Naive thymus-derived CD8-positive, alpha-beta T cell (primary cell): ENCODE measurements around the gene CATSPER1. TPM values are rescaled to one million over a fixed set of nuclear protein-coding genes. Genes with fewer than 3 reads are reported as not detected.
A peak's percentile ranks its signal among the peaks of the same experiment; 100 is the strongest.

Source experiments
- ATAC-seq, 2 donors: fragments of 150-1000 bp; cut with Tn5 transposase in 1 of 2; sonication (Bioruptor Pico), chemical (Tn5 transposase) in 1 of 2; 1 replicate in 1 of 2; 2 replicates in 1 of 2; pipeline ENCODE4 v1.10.0; 2021; ENCODE audit warnings: mild to moderate bottlenecking in 2 of 2, moderate library complexity in 2 of 2
- POLR2A ChIA-PET: fragments of 350-600 bp; sonication (Branson Sonifier 250); formaldehyde crosslinking; loops from one replicate; lab custom pipeline; 2021; ENCODE audit warnings: antibody characterized with exemption; lab: Charles Lee
- DNase-seq, 10 donors: peaks; one replicate each; pipeline versions ENCODE4 v3.0.0 to v3.0.0-alpha.2; 2020 to 2022
- H3K27ac Mint-ChIP-seq, 10 donors: one replicate each; pipeline ENCODE4 v1.8.0; 2020 to 2022; ENCODE audit warnings: mild to moderate bottlenecking in 10 of 10, mixed read lengths in 10 of 10, moderate library complexity in 4 of 10, inconsistent platforms in 1 of 10
- H3K27me3 Mint-ChIP-seq, 5 donors: one replicate each; pipeline ENCODE4 v1.8.0; 2021 to 2022; ENCODE audit warnings: mixed read lengths in 5 of 5
- H3K36me3 Mint-ChIP-seq, 3 donors: one replicate each; pipeline ENCODE4 v1.8.0; 2020 to 2022; ENCODE audit warnings: mixed read lengths in 3 of 3, mild to moderate bottlenecking in 2 of 3, inconsistent platforms in 1 of 3
- H3K4me1 Mint-ChIP-seq, 4 donors: one replicate each; pipeline ENCODE4 v1.8.0; 2021 to 2022; ENCODE audit warnings: mixed read lengths in 4 of 4
- H3K4me3 Mint-ChIP-seq, 10 donors: one replicate each; pipeline ENCODE4 v1.8.0; 2020 to 2022; ENCODE audit warnings: mild to moderate bottlenecking in 10 of 10, mixed read lengths in 10 of 10, moderate library complexity in 6 of 10, inconsistent platforms in 1 of 10
- H3K9me3 Mint-ChIP-seq, 9 donors: one replicate each; pipeline ENCODE4 v1.8.0; 2020 to 2022; ENCODE audit warnings: mixed read lengths in 9 of 9, mild to moderate bottlenecking in 3 of 9, inconsistent platforms in 1 of 9, moderate library complexity in 1 of 9
- polyA plus RNA-seq, 3 donors: library from polyadenylated mRNA; unstranded; fragments of 300-500 nt; fragmentation: Illumina TruSeq; gene quantifications; one replicate each; pipeline ENCODE4 v1.2.3, GENCODE V29; 2021
- total RNA-seq, 8 experiments: library from RNA in 2 of 8; stranded (reverse) in 2 of 8; gene quantifications; one replicate each; pipeline ENCODE4 v1.2.3 and lab custom pipeline; 2021 to 2026

Gene CATSPER1
- total and polyA plus RNA-seq, 5 experiments from 2014 or later: 0.11 TPM; not detected in 4

DNA sequence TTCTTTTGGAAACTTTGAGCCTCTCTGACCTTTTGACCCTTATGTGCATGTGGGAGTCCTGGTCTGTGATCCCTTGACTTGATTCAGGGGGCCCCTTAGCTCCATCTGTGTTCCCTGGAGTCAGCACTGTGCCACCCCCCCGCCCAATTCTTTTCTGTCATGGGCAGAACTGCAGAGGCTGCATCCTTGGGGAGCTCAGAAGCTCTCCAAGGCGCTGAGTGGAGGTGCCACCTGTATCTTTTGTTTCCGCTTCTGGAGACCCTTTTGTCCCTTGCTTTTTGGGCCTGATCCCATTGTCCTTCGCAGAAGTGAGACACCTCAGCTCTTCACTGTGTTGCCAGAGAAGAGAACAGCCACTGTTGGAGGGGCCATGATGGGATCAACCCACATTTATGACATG lies 41.4 kb upstream of the CATSPER1 start:
- peak overlapping the region; percentile 8 to 99 (median 94) for H3K27ac Mint-ChIP-seq
- POLR2A ChIA-PET: interaction anchor here (1.1 to 7.4 kb wide), 8 partner anchors 10 to 160 kb away, joined by 3 to 146 read pairs (median 18); partner anchors contain the start of gene SF3B2
- H3K4me3 Mint-ChIP-seq: no peak overlapping the region
- peaks cover 35 to 61% (median 55%) of the 10 kb centered on the region in 4 donors for H3K4me1 Mint-ChIP-seq
- peaks cover 21 to 68% (median 27%) of the 10 kb centered on the region in 3 donors for H3K36me3 Mint-ChIP-seq
- H3K9me3 Mint-ChIP-seq: peaks cover 0 to 3% (median 0%) of the 10 kb centered on the region in 9 donors
- DNase-seq: no peak
- no peak for ATAC-seq
- no peaks in the 10 kb centered on the region for H3K27me3 Mint-ChIP-seq

DNA sequence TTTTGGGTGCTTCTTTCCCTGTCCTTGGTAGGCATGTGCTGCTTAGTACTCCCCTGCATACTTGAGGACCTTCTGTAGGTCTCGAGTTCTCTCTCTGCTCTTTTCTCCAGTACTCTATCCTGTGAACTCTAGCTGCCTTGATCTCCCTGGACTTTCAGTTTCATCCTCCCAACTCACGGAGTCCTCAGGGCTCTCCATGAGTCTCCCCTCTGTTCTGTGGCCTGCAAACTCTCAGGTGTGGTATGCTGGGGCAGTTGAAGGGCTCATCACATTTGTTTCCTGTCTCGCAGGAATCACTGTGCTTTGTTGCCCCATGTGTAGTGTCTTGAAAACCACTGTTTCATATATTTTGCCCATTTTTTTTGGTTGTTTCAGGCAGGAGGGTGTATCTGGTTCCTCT lies 40.5 kb upstream of the CATSPER1 start:
- Mint-ChIP-seq H3K9me3 (peaks cover 0 to 3% (median 0%) of the 10 kb centered on the region in 9 donors), H3K27me3 (no peaks in the 10 kb centered on the region), H3K4me1 (peaks cover 29 to 54% (median 48%) of the 10 kb centered on the region in 4 donors), H3K36me3 (peaks cover 21 to 68% (median 28%) of the 10 kb centered on the region in 3 donors), H3K4me3 (no peak overlapping the region), H3K27ac (peak overlapping the region in 9 of 10 donors; percentile 30 to 99 (median 76))
- DNase-seq (no peak), ATAC-seq (no peak)
- POLR2A ChIA-PET: interaction anchor here (2.3 to 7.3 kb wide), 3 partner anchors 15 to 66 kb away, joined by 9 to 146 read pairs (median 42); no protein-coding TSS in a partner anchor

DNA sequence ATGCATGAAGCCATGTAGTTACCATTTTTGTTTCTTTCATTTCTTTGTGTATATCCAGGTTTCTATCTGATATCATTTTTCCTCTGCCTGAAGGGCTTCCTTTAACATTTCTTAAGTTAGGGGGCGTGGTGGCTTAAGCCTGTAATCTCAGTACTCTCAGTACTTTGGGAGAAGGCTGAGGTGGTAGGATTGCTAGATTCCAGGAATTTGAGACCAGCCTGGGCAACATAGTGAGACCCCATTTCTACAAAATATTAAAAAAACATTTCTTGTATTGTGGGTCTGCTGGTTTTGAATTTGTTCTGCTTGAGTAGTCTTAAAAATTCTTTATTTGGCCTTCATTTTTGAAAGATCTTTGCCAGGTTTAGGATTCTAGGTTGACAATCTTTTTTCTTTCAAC lies 38.3 kb upstream of the CATSPER1 start:
- Mint-ChIP-seq H3K4me1 (peaks cover 27 to 57% (median 50%) of the 10 kb centered on the region in 4 donors), H3K9me3 (peaks cover 0 to 3% (median 0%) of the 10 kb centered on the region in 9 donors), H3K36me3 (peaks cover 24 to 89% (median 34%) of the 10 kb centered on the region in 3 donors), H3K27ac (peak overlapping the region in 5 of 10 donors; percentile 15 to 73 (median 52)), H3K27me3 (no peaks in the 10 kb centered on the region), H3K4me3 (no peak overlapping the region)
- POLR2A ChIA-PET: interaction anchor here (1.2 to 2.4 kb wide), 2 partner anchors 12 to 20 kb away, joined by 4 to 7 read pairs; partner anchors contain the start of gene SF3B2
- DNase-seq (no peak), ATAC-seq (no peak)

DNA sequence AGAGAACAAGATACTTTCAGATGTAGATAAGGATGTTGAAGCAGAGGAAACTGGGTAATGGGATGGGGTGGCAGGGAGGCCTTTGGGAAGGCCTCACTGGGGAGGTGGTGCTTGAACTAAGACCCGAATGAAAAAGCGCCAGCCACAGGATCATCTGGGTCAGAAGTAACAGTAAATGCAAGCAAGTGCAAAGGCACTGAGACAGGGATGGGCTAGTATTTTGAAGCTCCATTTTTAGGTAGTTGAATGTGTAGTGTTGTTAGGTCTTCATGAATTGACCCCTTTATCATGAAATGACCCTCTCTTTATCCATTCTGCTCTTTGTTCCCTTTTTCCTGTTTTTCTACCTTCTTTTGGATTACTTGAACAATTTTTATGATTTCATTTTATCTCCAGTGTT lies 37.6 kb upstream of the CATSPER1 start:
- peaks cover 23 to 53% (median 44%) of the 10 kb centered on the region in 4 donors for H3K4me1 Mint-ChIP-seq
- H3K36me3 Mint-ChIP-seq: peaks cover 24 to 96% (median 36%) of the 10 kb centered on the region in 3 donors
- DNase-seq: no peak
- H3K4me3 Mint-ChIP-seq: no peak overlapping the region
- no peaks in the 10 kb centered on the region for H3K27me3 Mint-ChIP-seq
- ATAC-seq: no peak
- POLR2A ChIA-PET: interaction anchor here (1.2 to 2.4 kb wide), 2 partner anchors 12 to 19 kb away, joined by 4 to 7 read pairs; partner anchors contain the start of gene SF3B2
- H3K9me3 Mint-ChIP-seq: peaks cover 0 to 3% (median 0%) of the 10 kb centered on the region in 9 donors
- H3K27ac Mint-ChIP-seq: peak overlapping the region in 8 of 10 donors; percentile 2 to 83 (median 40)

DNA sequence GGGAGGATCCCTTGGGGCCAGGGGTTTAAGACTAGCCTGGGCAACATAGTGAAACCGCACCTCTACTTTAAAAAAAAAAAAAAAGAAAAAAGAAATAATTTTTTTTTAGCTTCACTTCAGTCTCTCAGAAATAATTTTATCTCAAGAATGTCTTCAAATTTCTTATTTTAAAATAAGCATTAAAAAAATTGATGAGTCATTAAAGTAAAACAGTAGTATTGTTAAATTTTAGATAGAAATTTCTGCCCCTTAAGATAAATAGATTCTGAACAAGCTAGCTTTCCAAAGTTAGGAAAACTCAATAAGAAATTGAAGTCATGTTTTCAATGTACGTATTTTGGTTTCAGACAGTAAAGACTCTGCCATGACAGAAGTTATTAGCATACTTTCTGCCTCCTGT lies 36.1 kb upstream of the CATSPER1 start:
- Mint-ChIP-seq H3K9me3 (peaks cover 0 to 3% (median 0%) of the 10 kb centered on the region in 9 donors), H3K4me3 (no peak overlapping the region), H3K27ac (peak overlapping the region in 1 of 10 donors; percentile 63), H3K27me3 (no peaks in the 10 kb centered on the region), H3K4me1 (peaks cover 19 to 44% (median 32%) of the 10 kb centered on the region in 4 donors), H3K36me3 (peaks cover 24 to 95% (median 42%) of the 10 kb centered on the region in 3 donors)
- POLR2A ChIA-PET: no interaction called here
- DNase-seq (no peak), ATAC-seq (no peak)

DNA sequence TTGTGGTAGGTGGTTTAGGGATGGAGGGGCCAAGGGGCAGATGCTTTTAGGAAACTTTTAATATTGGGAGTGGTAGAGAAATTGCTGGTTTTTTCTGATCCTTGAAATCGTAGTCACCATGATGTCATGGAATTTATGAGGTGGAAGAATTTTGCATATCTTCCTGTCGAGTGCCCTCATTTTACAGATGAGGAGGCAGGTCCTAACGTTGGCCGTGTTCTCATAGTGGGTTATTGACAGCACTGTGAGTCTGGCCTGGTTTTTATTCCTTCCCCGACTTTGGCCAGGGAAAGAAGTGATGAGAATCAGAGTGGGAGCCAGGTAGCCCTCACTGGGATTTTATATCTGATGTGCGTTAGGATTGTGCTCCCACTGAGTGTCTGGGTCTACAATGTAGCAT lies 35.0 kb upstream of the CATSPER1 start:
- Mint-ChIP-seq H3K9me3 (peaks cover 0 to 3% (median 0%) of the 10 kb centered on the region in 9 donors), H3K27ac (peak overlapping the region in 9 of 10 donors; percentile 4 to 63 (median 15)), H3K4me3 (no peak overlapping the region), H3K27me3 (no peaks in the 10 kb centered on the region), H3K4me1 (peaks cover 13 to 35% (median 23%) of the 10 kb centered on the region in 4 donors), H3K36me3 (peaks cover 24 to 95% (median 46%) of the 10 kb centered on the region in 3 donors)
- ATAC-seq (no peak), DNase-seq (no peak)
- POLR2A ChIA-PET: interaction anchor here (1.3 kb wide), 1 partner anchor 9 kb away, joined by 3 read pairs; the partner anchor contains the start of gene SF3B2

DNA sequence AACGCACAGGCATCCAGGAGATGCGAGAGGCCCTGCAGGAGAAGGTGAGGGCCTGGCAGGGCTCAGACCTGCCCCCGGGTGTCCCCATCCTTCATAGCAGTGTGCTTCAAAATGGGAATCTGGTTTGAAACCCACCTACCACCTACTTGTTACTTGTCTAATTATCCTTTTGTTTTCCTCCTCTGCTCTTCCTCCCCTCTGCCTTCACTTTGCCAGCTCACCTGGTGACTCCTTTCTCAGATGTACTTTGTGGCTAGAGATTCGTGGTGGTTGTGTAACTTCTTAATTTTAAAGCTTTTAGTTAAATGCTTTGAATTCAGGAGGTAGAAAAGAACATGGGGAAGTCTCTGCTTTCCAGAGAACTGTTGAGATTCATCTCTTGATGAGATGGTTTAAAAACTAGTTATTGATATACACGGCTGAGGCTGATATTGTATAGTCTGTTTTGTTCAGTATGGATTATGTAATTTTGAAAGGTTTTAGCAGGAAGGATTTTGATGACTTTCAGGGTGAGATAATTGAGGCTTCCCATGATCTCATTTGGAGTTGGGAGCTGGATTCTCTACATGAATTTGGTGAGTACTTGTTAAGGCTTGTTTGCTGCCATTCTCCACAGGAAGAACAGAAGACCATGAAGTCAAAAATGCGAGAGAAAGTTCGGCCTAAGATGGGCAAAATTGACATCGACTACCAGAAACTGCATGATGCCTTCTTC lies 33.8 kb upstream of the CATSPER1 start:
- peaks cover 19 to 96% (median 46%) of the 10 kb centered on the region in 3 donors for H3K36me3 Mint-ChIP-seq
- peaks cover 0 to 3% (median 0%) of the 10 kb centered on the region in 9 donors for H3K9me3 Mint-ChIP-seq
- H3K27ac Mint-ChIP-seq: peak overlapping the region in 4 of 10 donors; percentile 20 to 81 (median 42)
- H3K4me3 Mint-ChIP-seq: no peak overlapping the region
- H3K4me1 Mint-ChIP-seq: peaks cover 9 to 37% (median 23%) of the 10 kb centered on the region in 4 donors
- POLR2A ChIA-PET: interaction anchor here (1.3 kb wide), 1 partner anchor 8 kb away, joined by 3 read pairs; the partner anchor contains the start of gene SF3B2
- DNase-seq: no peak
- ATAC-seq: no peak
- H3K27me3 Mint-ChIP-seq: no peaks in the 10 kb centered on the region

DNA sequence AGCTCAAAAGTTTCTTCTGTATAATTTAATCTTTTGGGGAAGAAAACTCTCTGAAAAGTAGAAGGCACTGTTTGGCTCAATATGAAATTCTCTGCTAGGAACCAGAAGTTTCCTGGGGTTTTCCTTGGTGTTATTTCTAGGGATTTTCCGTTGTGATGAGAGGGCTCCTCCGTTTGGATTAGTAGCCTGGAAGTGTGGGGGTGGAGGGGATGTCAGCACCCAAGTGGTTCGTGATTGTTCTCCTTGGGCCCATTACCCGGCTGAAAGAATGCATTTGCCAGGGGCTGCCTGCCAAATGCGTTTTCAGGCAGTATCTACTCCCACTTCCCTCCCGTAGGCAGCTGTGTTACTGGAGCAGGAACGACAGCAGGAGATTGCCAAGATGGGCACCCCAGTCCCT lies 30.2 kb upstream of the CATSPER1 start:
- H3K4me3 Mint-ChIP-seq: no peak overlapping the region
- H3K4me1 Mint-ChIP-seq: peaks cover 21 to 47% (median 29%) of the 10 kb centered on the region in 4 donors
- DNase-seq (no peak), ATAC-seq (no peak)
- H3K9me3 Mint-ChIP-seq: no peaks in the 10 kb centered on the region
- H3K27me3 Mint-ChIP-seq: no peaks in the 10 kb centered on the region
- H3K27ac Mint-ChIP-seq: peak overlapping the region in 1 of 10 donors; percentile 51
- POLR2A ChIA-PET: interaction anchor here (0.7 to 2.1 kb wide), 2 partner anchors 12 to 27 kb away, joined by 6 to 10 read pairs; no protein-coding TSS in a partner anchor
- peaks cover 14 to 82% (median 21%) of the 10 kb centered on the region in 3 donors for H3K36me3 Mint-ChIP-seq

DNA sequence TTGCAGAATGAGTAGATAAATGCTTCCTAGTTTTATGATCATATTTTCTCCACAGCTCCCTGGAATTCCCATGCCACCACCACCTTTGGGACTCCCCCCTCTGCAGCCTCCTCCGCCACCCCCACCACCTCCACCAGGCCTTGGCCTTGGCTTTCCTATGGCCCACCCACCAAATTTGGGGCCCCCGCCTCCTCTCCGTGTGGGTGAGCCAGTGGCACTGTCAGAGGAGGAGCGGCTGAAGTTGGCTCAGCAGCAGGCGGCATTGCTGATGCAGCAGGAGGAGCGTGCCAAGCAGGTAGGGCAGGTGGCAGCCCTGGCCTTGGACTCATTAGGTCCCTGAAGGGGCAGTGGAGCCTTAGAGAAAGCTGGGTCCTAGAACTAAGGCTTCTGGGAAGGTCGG lies 28.7 kb upstream of the CATSPER1 start:
- peaks cover 21 to 44% (median 33%) of the 10 kb centered on the region in 4 donors for H3K4me1 Mint-ChIP-seq
- DNase-seq (no peak), ATAC-seq (no peak)
- POLR2A ChIA-PET: interaction anchor here (0.6 kb wide), 1 partner anchor 486 kb away, joined by 4 read pairs; no protein-coding TSS in a partner anchor
- H3K9me3 Mint-ChIP-seq: no peaks in the 10 kb centered on the region
- H3K27ac Mint-ChIP-seq: peak overlapping the region in 5 of 10 donors; percentile 8 to 62 (median 37)
- H3K36me3 Mint-ChIP-seq: peaks cover 4 to 68% (median 16%) of the 10 kb centered on the region in 3 donors
- H3K27me3 Mint-ChIP-seq: no peaks in the 10 kb centered on the region
- peak overlapping the region in 3 of 10 donors; percentile 7 to 48 (median 10) for H3K4me3 Mint-ChIP-seq

DNA sequence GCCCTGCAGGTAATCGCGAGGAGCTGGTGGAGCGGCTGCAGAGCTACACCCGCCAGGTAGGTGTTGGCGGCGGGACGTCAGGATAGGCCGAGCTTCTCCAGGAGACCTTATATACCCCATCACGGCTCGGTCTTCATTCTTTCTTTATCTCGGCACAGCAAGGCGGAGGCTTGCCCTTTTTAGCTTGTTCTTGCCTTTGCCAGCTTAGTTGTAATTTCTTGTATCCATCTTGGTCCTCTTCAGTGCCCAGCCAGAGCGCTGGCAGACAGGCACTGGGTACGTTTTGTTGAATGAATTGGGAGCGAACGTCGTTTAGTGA lies 26.3 kb upstream of the CATSPER1 start:
- H3K4me3 Mint-ChIP-seq: peak overlapping the region; percentile 98 to 100 (median 99)
- peaks cover 19 to 44% (median 37%) of the 10 kb centered on the region in 4 donors for H3K4me1 Mint-ChIP-seq
- POLR2A ChIA-PET: interaction anchor here (0.7 to 2.9 kb wide), 17 partner anchors 8 to 476 kb away, joined by 3 to 26 read pairs (median 4); partner anchors contain the start of genes BANF1, CST6, EHBP1L1 and EIF1AD
- peaks cover 3 to 45% (median 6%) of the 10 kb centered on the region in 3 donors for H3K36me3 Mint-ChIP-seq
- peaks cover 0 to 5% (median 0%) of the 10 kb centered on the region in 5 donors for H3K27me3 Mint-ChIP-seq
- peak overlapping the region; percentile 95 to 99 (median 98) for H3K27ac Mint-ChIP-seq
- no peaks in the 10 kb centered on the region for H3K9me3 Mint-ChIP-seq
- DNase-seq (no peak), ATAC-seq (peak in 1 of 2 donors; percentile 0)

DNA sequence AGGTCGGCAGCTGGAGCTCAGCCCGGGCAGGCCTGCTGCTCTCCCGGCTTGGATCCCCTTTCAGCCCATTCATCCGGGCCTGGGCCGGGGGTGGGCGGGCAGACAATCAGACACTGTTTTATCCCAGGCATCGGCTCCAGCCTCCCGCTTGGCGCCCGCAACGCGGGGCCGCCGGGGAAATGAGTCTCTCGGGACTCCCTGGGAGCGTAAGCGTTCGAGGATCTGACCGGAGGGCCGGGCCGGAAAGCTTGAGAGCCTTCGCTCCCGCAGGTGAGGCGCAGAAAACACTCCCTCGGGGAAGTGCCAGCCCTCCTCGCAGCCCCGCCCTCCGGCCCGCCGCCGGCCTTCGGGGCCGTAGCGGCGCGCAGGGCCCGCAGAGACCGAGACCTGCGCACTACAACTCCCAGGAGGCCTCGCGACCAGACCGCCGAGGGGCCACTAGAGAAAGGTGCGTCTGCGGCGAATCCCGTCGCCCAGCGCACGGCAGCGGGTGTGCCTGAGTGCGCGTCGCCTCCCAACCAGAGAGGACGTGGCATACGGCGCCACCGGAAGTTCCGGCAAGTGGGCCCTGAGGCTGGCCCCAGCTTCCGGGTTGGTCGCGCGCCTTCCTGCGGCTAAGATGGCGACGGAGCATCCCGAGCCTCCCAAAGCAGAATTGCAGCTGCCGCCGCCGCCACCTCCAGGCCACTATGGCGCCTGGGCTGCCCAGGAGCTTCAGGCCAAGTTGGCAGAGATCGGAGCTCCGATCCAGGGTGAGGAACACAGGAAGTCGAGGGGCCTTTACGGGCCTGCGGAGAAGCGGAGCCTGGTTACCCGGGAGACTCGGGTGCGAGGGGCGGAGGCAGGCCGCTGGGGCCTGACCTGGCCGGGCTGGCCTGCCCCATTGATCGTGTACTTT lies 25.7 kb upstream of the CATSPER1 start, which contains the start of gene SF3B2:
Gene SF3B2, plus strand, starts transcription at position 599 of the 898 bp plus-strand sequence. Its CDS starts 21 bp downstream, at position 620.
- Mint-ChIP-seq H3K4me3 (peak within 1 kb of the TSS; percentile 98 to 100 (median 99)), H3K27me3 (peaks cover 0 to 5% (median 0%) of the 10 kb centered on the region in 5 donors), H3K4me1 (peaks cover 19 to 44% (median 37%) of the 10 kb centered on the region in 4 donors), H3K9me3 (no peaks in the 10 kb centered on the region), H3K36me3 (peaks cover 3 to 39% (median 3%) of the 10 kb centered on the region in 3 donors), H3K27ac (peak within 1 kb of the TSS; percentile 95 to 99 (median 98))
- ATAC-seq: peak; percentile 95 to 97
- POLR2A ChIA-PET: interaction anchor here (0.7 to 2.9 kb wide), 19 partner anchors 9 to 476 kb away, joined by 3 to 26 read pairs (median 4); partner anchors contain the start of genes BANF1, CST6, EHBP1L1 and EIF1AD
- peak; percentile 88 to 97 (median 94) for DNase-seq
